ENCODE measurements around the gene SERPIND1.
"Not testable (repeated sequence)": the region's sequence is repeated elsewhere in the genome, so short reads cannot be mapped to it uniquely, and the experiment has no call there.

SERPIND1 gene

GRCh38 chr22:20773793-20774212 is at the start of gene SERPIND1:
Gene SERPIND1, plus strand, starts transcription at chr22:20774113. Its CDS starts 5,200 bp downstream, at chr22:20779313.
- DNase-seq = no peak

- no peak for DNase-seq
Measured at GRCh38 chr22:20724676-20725454, 49.0 kb upstream of the SERPIND1 start.

- no peak for DNase-seq
Measured at GRCh38 chr22:20725987-20726558, 47.8 kb upstream of the SERPIND1 start.

GRCh38 chr22:20727118-20728015 is 46.5 kb upstream of the SERPIND1 start:
- no peak for DNase-seq

GRCh38 chr22:20728523-20729190 is 45.3 kb upstream of the SERPIND1 start:
- DNase-seq = no peak

- no peak for DNase-seq
Measured at GRCh38 chr22:20729194-20729593, 44.7 kb upstream of the SERPIND1 start.

GRCh38 chr22:20732431-20732830 is 41.5 kb upstream of the SERPIND1 start:
- not testable (repeated sequence) for DNase-seq

- DNase-seq = not testable (repeated sequence)
Measured at GRCh38 chr22:20735356-20736162, 38.4 kb upstream of the SERPIND1 start.

- not testable (repeated sequence) for DNase-seq
Measured at GRCh38 chr22:20736891-20737290, 37.0 kb upstream of the SERPIND1 start.

- no peak for DNase-seq
Measured at GRCh38 chr22:20738394-20739089, 35.4 kb upstream of the SERPIND1 start.

GRCh38 chr22:20740222-20740951 is 33.5 kb upstream of the SERPIND1 start:
- no peak for DNase-seq

- no peak for DNase-seq
Measured at GRCh38 chr22:20741008-20741633, 32.8 kb upstream of the SERPIND1 start.

GRCh38 chr22:20741634-20742581 is 32.0 kb upstream of the SERPIND1 start:
- DNase-seq = no peak

GRCh38 chr22:20742764-20743163 is 31.1 kb upstream of the SERPIND1 start:
- no peak for DNase-seq

GRCh38 chr22:20744456-20744855 is 29.5 kb upstream of the SERPIND1 start:
- DNase-seq = no peak

GRCh38 chr22:20745119-20745518 is 28.8 kb upstream of the SERPIND1 start:
- DNase-seq = no peak

- no peak for DNase-seq
Measured at GRCh38 chr22:20746431-20747189, 27.3 kb upstream of the SERPIND1 start.

GRCh38 chr22:20747223-20747622 is 26.7 kb upstream of the SERPIND1 start:
- DNase-seq = no peak
